Activated CD4-positive, CD25-positive, alpha-beta regulatory T cell (primary cell): Measurements from ENCODE around the gene CRYGS.
"Not testable (repeated sequence)": the region's sequence is repeated elsewhere in the genome, so short reads cannot be mapped to it uniquely, and the experiment has no call there.

Experiments used
- DNase-seq, 4 experiments: peaks; one replicate each; lab custom pipeline; 2025; lab: John Stamatoyannopoulos, UW

Gene CRYGS

GRCh38 chr3:186552408-186553031, 8.3 kb upstream of the CRYGS start:
- no peak for DNase-seq

- DNase-seq, result no peak
Measured at GRCh38 chr3:186551387-186551786, 7.2 kb upstream of the CRYGS start.

- no peak for DNase-seq
Measured at GRCh38 chr3:186549497-186549896, 5.3 kb upstream of the CRYGS start.

GRCh38 chr3:186540835-186541226, 3.3 kb downstream of the CRYGS start:
- no peak for DNase-seq

- DNase-seq, result peak; percentile 49 to 65 (median 62)
Measured at GRCh38 chr3:186540221-186540834, 3.9 kb downstream of the CRYGS start.

- no peak for DNase-seq
Measured at GRCh38 chr3:186538779-186539178, 5.4 kb downstream of the CRYGS start.

- DNase-seq, result no peak
Measured at GRCh38 chr3:186536883-186537844, 7.0 kb downstream of the CRYGS start.

- no peak for DNase-seq
Measured at GRCh38 chr3:186534113-186534669, 10.0 kb downstream of the CRYGS start.

GRCh38 chr3:186532598-186533072, 11.5 kb downstream of the CRYGS start:
- DNase-seq, result no peak

GRCh38 chr3:186531694-186532093, 12.5 kb downstream of the CRYGS start:
- DNase-seq, result not testable (repeated sequence)

GRCh38 chr3:186530415-186530814, 13.8 kb downstream of the CRYGS start:
- DNase-seq, result no peak

- DNase-seq, result no peak
Measured at GRCh38 chr3:186529201-186529999, 14.8 kb downstream of the CRYGS start.

GRCh38 chr3:186526256-186526606, 17.9 kb downstream of the CRYGS start:
- no peak for DNase-seq

GRCh38 chr3:186525369-186526255, 18.6 kb downstream of the CRYGS start:
- no peak for DNase-seq

- DNase-seq, result no peak
Measured at GRCh38 chr3:186524616-186525015, 19.6 kb downstream of the CRYGS start.

- DNase-seq, result no peak
Measured at GRCh38 chr3:186523434-186523833, 20.7 kb downstream of the CRYGS start.

- no peak for DNase-seq
Measured at GRCh38 chr3:186523022-186523421, 21.2 kb downstream of the CRYGS start.

- DNase-seq, result no peak
Measured at GRCh38 chr3:186520957-186521842, 23.0 kb downstream of the CRYGS start.

GRCh38 chr3:186520431-186520830, 23.7 kb downstream of the CRYGS start:
- DNase-seq, result no peak
